K562 (cell line): ENCODE measurements around the gene DSPP. TPM values are rescaled to one million over a fixed set of nuclear protein-coding genes. Genes with fewer than 3 reads are reported as not detected.

Experiments
- ARHGAP35 ChIP-seq: fragments of 450-650 bp; IDR thresholded peaks from 2 replicates; pipeline ENCODE4 v1.6.1; 2018; ENCODE audit not compliant: partially characterized antibody
- BCLAF1 ChIP-seq, 2 experiments: fragments of 450-650 bp in 1 of 2; IDR thresholded peaks; 2 replicates each; pipeline ENCODE4 v1.6.1; 2011 to 2017; ENCODE audit warnings: low read depth in 2 of 2, antibody characterized with exemption in 1 of 2, borderline replicate concordance in 1 of 2, low read length in 1 of 2, mild to moderate bottlenecking in 1 of 2, mixed read lengths in 1 of 2; ENCODE audit not compliant: control insufficient read depth in 1 of 2
- FOXO4 ChIP-seq: fragments of 450-650 bp; formaldehyde crosslinking; IDR thresholded peaks from 2 replicates; pipeline ENCODE4 v1.4.0; 2020; ENCODE audit warnings: mild to moderate bottlenecking, moderate library complexity
- MAFF ChIP-seq: IDR thresholded peaks from 2 replicates; pipeline ENCODE4 v1.6.1; 2012; ENCODE audit warnings: low read length, improper control_type of control experiment
- NRF1 ChIP-seq, 2 experiments: fragments of 450-650 bp; IDR thresholded peaks in 1 of 2; conservative IDR thresholded peaks in 1 of 2; 2 replicates each; pipeline ENCODE4 v1.6.1; 2014; ENCODE audit warnings: mild to moderate bottlenecking in 2 of 2
- PBX2 ChIP-seq, 2 experiments: IDR thresholded peaks in 1 of 2; conservative IDR thresholded peaks in 1 of 2; 2 replicates each; pipeline ENCODE4 v1.6.1; 2016; ENCODE audit warnings: low read depth in 2 of 2, mild to moderate bottlenecking in 1 of 2, missing compliant biosample characterization in 1 of 2, missing genetic modification characterization in 1 of 2, moderate library complexity in 1 of 2
- SIN3B ChIP-seq: fragments of 450-650 bp; IDR thresholded peaks from 2 replicates; pipeline ENCODE4 v1.6.1; 2017; ENCODE audit warnings: low read depth, mild to moderate bottlenecking, moderate library complexity
- TBL1XR1 ChIP-seq, 2 experiments: IDR thresholded peaks; 2 replicates each; pipeline ENCODE4 v1.6.1; 2012; ENCODE audit warnings: improper control_type of control experiment in 2 of 2, low read length in 2 of 2, mild to moderate bottlenecking in 1 of 2
- THAP7 ChIP-seq: fragments of 250-450 bp; sonication (Bioruptor Pico); IDR thresholded peaks from 2 replicates; pipeline ENCODE4 v1.5.0; 2021
- ZBTB11 ChIP-seq, 3 experiments: fragments of 200-800 bp in 1 of 3; fragments of 250-450 bp in 1 of 3; fragments of 450-650 bp in 1 of 3; sonication (Bioruptor Pico) in 1 of 3; sonication (Bioruptor generic) in 1 of 3; formaldehyde crosslinking in 1 of 3; IDR thresholded peaks; 2 replicates each; pipeline versions ENCODE4 v1.6.1 to v1.8.0; 2016 to 2022; ENCODE audit warnings: mild to moderate bottlenecking in 2 of 3, missing genetic modification characterization in 2 of 3, missing compliant biosample characterization in 1 of 3, moderate library complexity in 1 of 3
- ZFPM2 ChIP-seq: fragments of 250-450 bp; sonication (Bioruptor Pico); IDR thresholded peaks from 2 replicates; pipeline ENCODE4 v1.5.1; 2022; ENCODE audit warnings: mild to moderate bottlenecking
- ZNF778 ChIP-seq: fragments of 450-650 bp; formaldehyde crosslinking; IDR thresholded peaks from 2 replicates; pipeline ENCODE4 v1.4.0; 2020; ENCODE audit warnings: mild to moderate bottlenecking, moderate library complexity
- polyA plus RNA-seq, 8 experiments: library from polyadenylated mRNA; depleted of rRNA in 4 of 8; stranded (reverse) in 5 of 8; unstranded in 3 of 8; fragments of >200 nt; fragmentation: Nextera tagmentation in 2 of 8; fragmentation: Illumina TruSeq in 1 of 8; extraction: Ambion mirVana in 2 of 8; extraction: Trizol in 1 of 8; gene quantifications; 2 replicates each; pipeline versions ENCODE4 v1.2.1 to v1.2.3, GENCODE V29; 2011 to 2014; ENCODE audit warnings: inconsistent platforms in 1 of 8, missing spikeins in 1 of 8
- total RNA-seq, 7 experiments: library from RNA; depleted of rRNA in 6 of 7; stranded (reverse); fragments of >200 nt in 6 of 7; fragmentation: Illumina TruSeq in 2 of 7; extraction: Trizol in 2 of 7; gene quantifications; 2 replicates each; pipeline versions ENCODE4 v1.2.1 to v1.2.3, GENCODE V29; 2011 to 2021; ENCODE audit warnings: low replicate concordance in 1 of 7

Gene DSPP
- total and polyA plus RNA-seq, 9 of the 15 experiments (the other 6 are each of a cell fraction or from before 2014, with no cell fraction given), result not detected

- no peak for TF ChIP-seq PBX2 (CRISPR knock-in tag; IDR thresholded peaks at IDR 0.05; ENCODE audit: low read depth)
- no peak for TF ChIP-seq PBX2 (tag; conservative IDR thresholded peaks at IDR 0.05; ENCODE audit: low read depth)
- TF ChIP-seq SIN3B, result no peak
- no peak for TF ChIP-seq FOXO4 (CRISPR knock-in tag)
- TF ChIP-seq ARHGAP35, result no peak
- TF ChIP-seq TBL1XR1 (IDR thresholded peaks at IDR 0.05; ENCODE audit: low read length in 2 of 2), result no peak
- TF ChIP-seq ZBTB11 (CRISPR knock-in tag; IDR thresholded peaks at IDR 0.05), result no peak
- TF ChIP-seq THAP7 (CRISPR knock-in tag), result no peak
- no peak for TF ChIP-seq BCLAF1 (IDR thresholded peaks at IDR 0.05; ENCODE audit: borderline replicate concordance in 1 of 2, control insufficient read depth in 1 of 2, low read depth in 2 of 2, low read length in 1 of 2)
- TF ChIP-seq ZFPM2 (CRISPR knock-in tag), result no peak
- TF ChIP-seq NRF1 (conservative IDR thresholded peaks at IDR 0.05 in 1 of 2, IDR thresholded peaks at IDR 0.05 in 1 of 2), result no peak
- no peak for TF ChIP-seq ZNF778 (CRISPR knock-in tag)
- no peak; the same call in 1 of the 2 replicates for TF ChIP-seq MAFF
These were observed 28.9 kb upstream of the DSPP start (continued) for GRCh38 chr4:87579478-87579877.
